ENCODE results near the gene CCDC85B. TPM values are rescaled to one million over a fixed set of nuclear protein-coding genes. Genes with fewer than 3 reads are reported as not detected.

Gene CCDC85B
- total and polyA plus RNA-seq, 2 of the 13 experiments (the other 11 are each of a cell fraction or from before 2014, with no cell fraction given): 8.2 to 19.5 TPM

DNA sequence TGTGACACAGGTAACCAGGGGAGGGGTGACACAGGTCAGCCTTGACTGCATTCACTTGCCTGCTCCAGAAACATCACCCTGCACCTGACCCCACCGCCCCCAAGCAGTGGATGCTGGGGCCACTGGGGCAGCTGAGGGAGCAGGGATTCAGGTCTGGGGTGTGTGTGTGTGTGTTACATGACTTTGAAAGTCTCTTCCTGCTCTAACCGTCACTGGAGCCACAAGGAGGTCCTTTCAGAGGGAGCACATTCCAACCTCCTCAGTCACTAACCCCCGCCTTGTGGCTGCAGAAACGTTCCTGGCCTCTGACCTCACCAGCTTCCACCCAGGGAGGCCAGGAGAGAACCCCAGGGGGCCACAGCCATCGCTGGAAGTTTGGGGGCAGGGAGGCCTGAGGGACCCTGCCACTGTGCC lies 12.6 kb downstream of the CCDC85B start (continued):
- TF ChIP-seq NR2F1 (CRISPR knock-in tag; IDR thresholded peaks at IDR 0.05): peak in 1 of 2 experiments; percentile 57; a peak in 3 of 4 replicates
- TF ChIP-seq NR2F6 (IDR thresholded peaks at IDR 0.05): peak; percentile 45; the same call in 1 of the 2 replicates
- peak; percentile 61 for TF ChIP-seq NR2F6 (CRISPR knock-in tag; IDR thresholded peaks at IDR 0.05)
- no peak for TF ChIP-seq ZFP41 (CRISPR knock-in tag; IDR thresholded peaks at IDR 0.05; ENCODE audit: borderline replicate concordance)
- TF ChIP-seq TEAD3 (CRISPR knock-in tag; optimal IDR thresholded peaks at IDR 0.05; ENCODE audit: borderline replicate concordance): peak; percentile 85
- peak; percentile 73 for TF ChIP-seq FOSL2 (CRISPR knock-in tag; IDR thresholded peaks at IDR 0.05)
- peak; percentile 52; the same call in 1 of the 2 replicates for TF ChIP-seq SAP130 (CRISPR knock-in tag; IDR thresholded peaks at IDR 0.05; ENCODE audit: low read depth)
- no peak for TF ChIP-seq ZNF337 (CRISPR knock-in tag; IDR thresholded peaks at IDR 0.05; ENCODE audit: borderline replicate concordance, low read depth)
- TF ChIP-seq THYN1 (CRISPR knock-in tag; IDR thresholded peaks at IDR 0.05; ENCODE audit: borderline replicate concordance, low read depth): no peak
- TF ChIP-seq ELF3 (CRISPR knock-in tag; IDR thresholded peaks at IDR 0.05): peak; percentile 42; the same call in 1 of the 2 replicates
- TF ChIP-seq SMARCC2 (IDR thresholded peaks at IDR 0.05): no peak
- no peak for TF ChIP-seq ZBTB7A (CRISPR knock-in tag; IDR thresholded peaks at IDR 0.05)
- TF ChIP-seq EP300 (IDR thresholded peaks at IDR 0.05; ENCODE audit: low read depth in 2 of 2, low read length in 2 of 2): 0 out of 4 replicates have a peak, but pooled peaks of 1 of the 2 experiments have one; percentile 15
- peak; percentile 63; the same call in 1 of the 2 replicates for TF ChIP-seq EP300 (CRISPR knock-in tag; IDR thresholded peaks at IDR 0.05; ENCODE audit: borderline replicate concordance)
- TF ChIP-seq BHLHE40 (IDR thresholded peaks at IDR 0.05; ENCODE audit: low read length): peak; percentile 27; the same call in 1 of the 2 replicates
- 0 out of 2 replicates have a peak, but pooled peaks have one; percentile 12 for TF ChIP-seq GATAD2A (CRISPR knock-in tag; IDR thresholded peaks at IDR 0.05)
- TF ChIP-seq EHMT2 (IDR thresholded peaks at IDR 0.05; ENCODE audit: borderline replicate concordance, low read depth, low read length): no peak
- TF ChIP-seq ASH2L (IDR thresholded peaks at IDR 0.05; ENCODE audit: insufficient read length, low read depth, low read length): no peak
- TF ChIP-seq, protein P1, sequence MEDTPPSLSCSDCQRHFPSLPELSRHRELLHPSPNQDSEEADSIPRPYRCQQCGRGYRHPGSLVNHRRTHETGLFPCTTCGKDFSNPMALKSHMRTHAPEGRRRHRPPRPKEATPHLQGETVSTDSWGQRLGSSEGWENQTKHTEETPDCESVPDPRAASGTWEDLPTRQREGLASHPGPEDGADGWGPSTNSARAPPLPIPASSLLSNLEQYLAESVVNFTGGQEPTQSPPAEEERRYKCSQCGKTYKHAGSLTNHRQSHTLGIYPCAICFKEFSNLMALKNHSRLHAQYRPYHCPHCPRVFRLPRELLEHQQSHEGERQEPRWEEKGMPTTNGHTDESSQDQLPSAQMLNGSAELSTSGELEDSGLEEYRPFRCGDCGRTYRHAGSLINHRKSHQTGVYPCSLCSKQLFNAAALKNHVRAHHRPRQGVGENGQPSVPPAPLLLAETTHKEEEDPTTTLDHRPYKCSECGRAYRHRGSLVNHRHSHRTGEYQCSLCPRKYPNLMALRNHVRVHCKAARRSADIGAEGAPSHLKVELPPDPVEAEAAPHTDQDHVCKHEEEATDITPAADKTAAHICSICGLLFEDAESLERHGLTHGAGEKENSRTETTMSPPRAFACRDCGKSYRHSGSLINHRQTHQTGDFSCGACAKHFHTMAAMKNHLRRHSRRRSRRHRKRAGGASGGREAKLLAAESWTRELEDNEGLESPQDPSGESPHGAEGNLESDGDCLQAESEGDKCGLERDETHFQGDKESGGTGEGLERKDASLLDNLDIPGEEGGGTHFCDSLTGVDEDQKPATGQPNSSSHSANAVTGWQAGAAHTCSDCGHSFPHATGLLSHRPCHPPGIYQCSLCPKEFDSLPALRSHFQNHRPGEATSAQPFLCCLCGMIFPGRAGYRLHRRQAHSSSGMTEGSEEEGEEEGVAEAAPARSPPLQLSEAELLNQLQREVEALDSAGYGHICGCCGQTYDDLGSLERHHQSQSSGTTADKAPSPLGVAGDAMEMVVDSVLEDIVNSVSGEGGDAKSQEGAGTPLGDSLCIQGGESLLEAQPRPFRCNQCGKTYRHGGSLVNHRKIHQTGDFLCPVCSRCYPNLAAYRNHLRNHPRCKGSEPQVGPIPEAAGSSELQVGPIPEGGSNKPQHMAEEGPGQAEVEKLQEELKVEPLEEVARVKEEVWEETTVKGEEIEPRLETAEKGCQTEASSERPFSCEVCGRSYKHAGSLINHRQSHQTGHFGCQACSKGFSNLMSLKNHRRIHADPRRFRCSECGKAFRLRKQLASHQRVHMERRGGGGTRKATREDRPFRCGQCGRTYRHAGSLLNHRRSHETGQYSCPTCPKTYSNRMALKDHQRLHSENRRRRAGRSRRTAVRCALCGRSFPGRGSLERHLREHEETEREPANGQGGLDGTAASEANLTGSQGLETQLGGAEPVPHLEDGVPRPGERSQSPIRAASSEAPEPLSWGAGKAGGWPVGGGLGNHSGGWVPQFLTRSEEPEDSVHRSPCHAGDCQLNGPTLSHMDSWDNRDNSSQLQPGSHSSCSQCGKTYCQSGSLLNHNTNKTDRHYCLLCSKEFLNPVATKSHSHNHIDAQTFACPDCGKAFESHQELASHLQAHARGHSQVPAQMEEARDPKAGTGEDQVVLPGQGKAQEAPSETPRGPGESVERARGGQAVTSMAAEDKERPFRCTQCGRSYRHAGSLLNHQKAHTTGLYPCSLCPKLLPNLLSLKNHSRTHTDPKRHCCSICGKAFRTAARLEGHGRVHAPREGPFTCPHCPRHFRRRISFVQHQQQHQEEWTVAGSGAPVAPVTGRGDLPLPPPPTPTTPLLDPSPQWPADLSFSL (CRISPR knock-in tag; IDR thresholded peaks at IDR 0.05): peak; percentile 78
- TF ChIP-seq, protein P2, sequence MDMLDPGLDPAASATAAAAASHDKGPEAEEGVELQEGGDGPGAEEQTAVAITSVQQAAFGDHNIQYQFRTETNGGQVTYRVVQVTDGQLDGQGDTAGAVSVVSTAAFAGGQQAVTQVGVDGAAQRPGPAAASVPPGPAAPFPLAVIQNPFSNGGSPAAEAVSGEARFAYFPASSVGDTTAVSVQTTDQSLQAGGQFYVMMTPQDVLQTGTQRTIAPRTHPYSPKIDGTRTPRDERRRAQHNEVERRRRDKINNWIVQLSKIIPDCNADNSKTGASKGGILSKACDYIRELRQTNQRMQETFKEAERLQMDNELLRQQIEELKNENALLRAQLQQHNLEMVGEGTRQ (IDR thresholded peaks at IDR 0.05; ENCODE audit: low read depth, low read length): no peak
- TF ChIP-seq, protein P2 (CRISPR knock-in tag; IDR thresholded peaks at IDR 0.05; ENCODE audit: borderline replicate concordance): no peak
- TF ChIP-seq ZNF567 (CRISPR knock-in tag; IDR thresholded peaks at IDR 0.05; ENCODE audit: borderline replicate concordance): no peak
- TF ChIP-seq GABPB1 (CRISPR knock-in tag; IDR thresholded peaks at IDR 0.05): 0 out of 2 replicates have a peak, but pooled peaks have one; percentile 11
- TF ChIP-seq MIER3 (CRISPR knock-in tag; IDR thresholded peaks at IDR 0.05; ENCODE audit: borderline replicate concordance): no peak

Data from HepG2 (cell line).